ENCODE results near the gene LDOC1. TPM values are rescaled to one million over a fixed set of nuclear protein-coding genes. Genes with fewer than 3 reads are reported as not detected.
"Not testable (repeated sequence)": the region's sequence is repeated elsewhere in the genome, so short reads cannot be mapped to it uniquely, and the experiment has no call there.

The LDOC1 gene
- 1.2 and 7.6 TPM in 2 replicates for total RNA-seq

DNA sequence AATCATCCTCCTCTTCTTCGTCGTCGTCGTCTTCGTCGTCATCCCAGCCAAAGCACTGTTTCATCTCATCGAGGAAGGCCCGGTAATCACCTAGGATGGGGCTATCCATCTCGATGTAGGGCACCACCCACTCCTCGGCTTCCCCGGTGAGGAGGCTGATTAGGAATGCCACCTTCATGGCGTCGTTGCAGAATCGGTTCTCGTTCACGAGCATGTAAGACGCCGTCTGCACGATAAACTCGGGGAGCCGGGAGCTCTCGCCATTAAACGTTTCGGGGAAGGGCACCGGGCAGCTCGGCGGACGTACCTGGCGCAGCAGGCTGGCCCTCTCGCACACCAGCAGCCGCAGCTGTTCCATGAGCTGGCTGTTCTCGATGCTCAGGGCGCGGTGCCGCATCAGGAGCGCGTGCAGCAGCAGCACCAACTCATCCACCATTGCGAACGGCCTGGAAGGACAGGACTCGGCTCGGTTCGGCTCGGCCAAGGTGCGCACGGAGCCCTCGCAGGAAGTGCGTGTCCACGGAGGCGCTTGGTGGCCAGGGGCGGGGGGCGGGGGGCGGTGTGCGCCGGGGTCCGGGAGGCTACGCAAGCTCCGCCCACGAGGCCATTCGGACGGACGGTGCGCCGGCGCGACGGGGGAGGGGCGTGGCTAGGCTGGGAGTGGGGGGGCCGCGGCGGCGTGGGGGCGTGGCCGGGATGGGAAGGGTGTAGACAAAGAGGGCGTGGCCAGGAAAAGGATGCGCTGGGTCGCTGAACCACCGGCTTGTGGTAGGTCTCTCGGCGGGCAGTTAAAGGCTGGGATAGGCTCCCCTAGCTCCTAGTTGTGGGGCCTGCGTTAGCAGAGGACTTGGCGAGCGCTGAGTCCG is at the start of gene LDOC1:
TSS of gene LDOC1 (minus strand) at position 544 of the 866 bp plus-strand sequence. CDS start at position 436, 108 bp downstream.
- DNase-seq (ENCODE audit: low read depth) = peak; percentile 33

DNA sequence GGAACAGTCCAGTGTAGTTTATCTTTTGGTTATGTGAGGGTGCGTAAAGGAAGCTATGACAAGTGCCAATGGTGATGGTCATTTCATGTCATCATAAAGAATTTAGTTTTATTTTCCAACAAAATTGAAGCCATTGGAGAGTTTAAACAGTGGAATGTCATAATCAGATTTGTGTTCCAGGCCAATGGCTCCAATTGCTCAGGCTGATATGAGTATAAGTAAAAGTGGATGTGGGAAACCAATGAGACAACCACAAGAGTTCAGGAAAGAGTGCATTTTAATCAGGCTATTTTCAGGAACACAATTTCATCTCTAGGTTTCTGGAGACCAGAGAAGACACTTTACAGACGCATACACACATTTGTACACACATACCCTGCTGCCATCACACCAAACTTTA is 44.7 kb upstream of the LDOC1 start:
- peak; percentile 7 for DNase-seq (ENCODE audit: low read depth)

DNA sequence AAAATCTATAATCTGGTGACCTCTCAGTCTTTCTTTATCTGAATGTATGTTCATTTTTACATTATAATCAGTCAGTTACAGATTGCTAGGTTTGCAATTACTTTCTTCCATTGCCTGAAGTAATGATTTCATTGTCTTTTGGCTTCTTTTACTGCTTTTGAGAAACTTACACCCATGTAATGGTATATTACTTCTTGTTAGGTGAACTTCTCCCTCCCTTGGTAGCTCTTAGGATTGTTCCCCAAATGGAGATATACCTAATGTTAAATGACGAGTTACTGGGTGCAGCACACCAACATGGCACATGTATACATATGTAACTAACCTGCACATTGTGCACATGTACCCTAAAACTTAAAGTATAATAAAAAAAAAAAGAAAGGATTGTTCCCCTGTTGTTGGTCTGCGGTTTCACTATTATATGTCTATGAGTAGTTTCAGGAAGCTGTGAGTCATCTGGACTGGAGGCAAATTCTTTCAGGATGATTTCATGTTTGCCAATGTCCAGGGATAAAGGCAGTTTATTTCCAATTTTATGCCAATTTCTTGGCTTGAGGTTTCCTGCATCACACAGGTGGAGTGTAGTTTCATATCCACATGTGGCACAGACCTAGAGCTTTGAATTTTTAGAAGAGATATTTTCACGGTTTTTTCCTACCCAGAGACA is 43.5 kb upstream of the LDOC1 start:
- peak; percentile 91 for DNase-seq (ENCODE audit: low read depth)

DNA sequence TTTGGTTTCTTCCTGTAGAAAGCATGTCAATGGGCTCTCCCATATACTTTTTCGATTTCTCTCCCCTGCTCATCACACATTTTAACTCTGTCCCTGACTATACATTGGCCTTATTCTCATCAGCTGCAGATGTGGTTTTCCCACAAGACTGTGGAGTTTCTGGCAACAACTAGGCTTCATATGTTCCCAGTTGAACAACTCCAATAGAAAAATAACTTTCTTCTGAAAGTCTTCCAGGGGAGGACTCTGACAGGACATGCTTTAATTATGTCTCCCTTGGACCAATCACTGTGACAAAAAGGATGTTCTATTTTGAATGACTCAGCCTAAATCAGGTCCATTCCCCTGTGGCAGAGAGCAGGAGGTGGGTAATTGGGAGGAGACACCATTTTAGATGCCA is 37.3 kb upstream of the LDOC1 start:
- no peak for DNase-seq (ENCODE audit: low read depth)

DNA sequence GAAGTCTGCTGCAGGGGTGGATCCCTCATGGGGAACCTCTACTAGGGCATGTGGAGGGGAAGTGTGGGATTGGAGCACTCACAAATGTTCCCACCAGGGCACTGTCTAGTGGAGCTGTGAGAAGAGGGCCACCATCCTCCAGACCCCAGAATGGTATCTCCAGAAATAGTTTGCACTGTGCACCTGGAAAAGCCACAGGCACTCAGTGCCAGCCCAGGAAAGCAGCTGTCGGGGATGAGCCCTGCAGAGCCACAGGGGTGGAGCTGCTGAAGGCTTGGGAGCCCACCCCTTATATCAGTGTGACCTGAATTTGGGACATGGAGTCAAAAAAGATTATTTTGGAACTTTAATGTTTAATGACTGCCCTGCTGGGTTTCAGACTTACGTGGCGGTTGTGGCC is 25.0 kb upstream of the LDOC1 start:
- DNase-seq (ENCODE audit: low read depth) = no peak

DNA sequence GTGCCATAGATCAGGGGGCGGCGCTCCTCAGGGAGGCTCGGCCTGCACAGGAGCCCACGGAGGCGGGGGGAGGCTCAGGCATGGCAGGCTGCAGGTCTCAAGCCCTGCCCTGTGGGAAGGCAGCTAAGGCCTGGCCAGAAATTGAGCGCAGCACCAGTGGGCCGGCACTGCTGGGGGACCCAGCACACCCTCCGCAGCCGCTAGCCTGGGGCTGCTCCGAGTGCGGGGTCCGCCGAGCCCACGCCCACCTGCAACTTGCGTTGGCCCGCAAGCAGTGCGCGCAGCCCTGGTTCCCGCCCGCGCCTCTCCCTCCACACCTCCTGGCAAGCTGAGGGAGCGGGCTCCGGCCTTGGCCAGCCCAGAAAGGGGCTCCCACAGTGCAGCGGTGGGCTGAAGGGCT is 11.6 kb upstream of the LDOC1 start:
- DNase-seq (ENCODE audit: low read depth) = not testable (repeated sequence)

DNA sequence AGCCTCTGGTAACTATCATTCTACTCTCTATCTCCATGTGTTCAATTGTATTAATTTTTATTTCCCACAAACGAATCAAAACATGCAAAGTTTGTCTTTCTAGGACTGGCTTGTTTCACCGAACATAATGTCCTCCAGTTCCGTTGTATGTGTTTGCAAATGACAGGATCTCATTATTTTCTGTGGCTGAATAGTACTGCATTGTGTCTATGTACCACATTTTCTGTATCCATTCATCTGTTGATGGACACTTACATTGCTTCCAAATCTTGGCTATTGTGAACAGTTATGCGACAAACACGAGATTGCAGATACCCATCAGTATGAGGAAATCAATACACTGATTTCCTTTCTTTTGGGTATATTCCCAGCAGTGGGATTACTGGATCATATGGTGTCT is 8.4 kb upstream of the LDOC1 start:
- no peak for DNase-seq (ENCODE audit: low read depth)

DNA sequence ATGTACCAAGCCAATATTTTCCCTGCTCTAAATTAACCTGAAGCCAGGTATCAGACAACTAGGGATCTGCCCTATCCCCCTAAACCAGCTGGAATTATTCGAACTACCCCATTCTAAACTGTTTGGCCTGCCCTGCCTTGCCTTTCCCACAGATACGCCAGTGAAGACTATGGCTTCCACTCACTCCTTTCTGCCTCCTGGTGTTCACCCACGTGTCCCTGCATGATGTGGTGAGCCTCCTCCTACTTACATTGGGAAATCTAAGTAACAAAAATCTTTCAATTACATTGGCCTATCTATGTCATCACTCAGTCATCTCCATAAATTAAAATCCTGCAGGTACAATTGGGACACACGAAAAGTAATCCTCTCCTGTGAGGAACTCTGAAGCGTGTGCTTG is 6.1 kb upstream of the LDOC1 start:
- no peak for DNase-seq (ENCODE audit: low read depth)

DNA sequence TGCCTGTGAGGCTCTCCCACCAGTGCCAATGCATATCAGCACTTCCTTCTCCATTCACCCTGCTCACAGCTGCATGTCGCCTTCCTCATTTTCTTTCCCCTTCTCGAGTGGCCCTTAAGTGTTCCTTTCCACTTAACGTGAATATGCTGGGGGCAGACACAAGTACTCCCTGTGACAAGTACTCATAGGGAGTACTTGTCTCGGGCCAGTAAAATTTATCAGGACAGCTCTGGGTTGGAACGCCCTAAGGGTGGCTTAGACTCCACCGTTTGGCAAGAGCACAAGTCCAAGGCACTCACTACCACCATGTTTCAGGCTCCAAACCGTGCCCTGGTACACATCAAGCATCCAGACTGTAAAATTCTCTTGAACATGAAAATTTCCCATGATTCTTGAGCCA is 3.9 kb upstream of the LDOC1 start:
- DNase-seq (ENCODE audit: low read depth) = no peak

DNA sequence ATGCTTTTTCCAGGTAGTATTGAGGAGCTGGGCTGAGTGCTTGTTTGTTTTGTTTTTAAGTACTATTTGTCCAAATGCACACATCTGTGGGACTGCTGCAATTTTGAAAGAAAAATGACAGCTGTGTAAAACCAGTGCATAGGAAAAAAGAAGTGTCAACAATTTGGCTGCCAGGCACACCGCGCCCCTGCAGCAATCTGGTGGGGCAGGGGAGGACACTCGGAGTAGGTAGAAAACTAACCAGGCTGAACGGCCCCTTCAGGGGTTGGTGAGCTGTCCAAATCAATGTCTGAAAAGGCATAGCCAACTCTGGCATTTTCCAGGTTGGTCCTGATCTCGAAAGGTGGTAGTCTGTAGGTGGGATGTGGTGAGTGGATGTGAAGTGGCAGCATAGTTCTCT is 1.1 kb downstream of the LDOC1 start:
- DNase-seq (ENCODE audit: low read depth) = no peak

DNA sequence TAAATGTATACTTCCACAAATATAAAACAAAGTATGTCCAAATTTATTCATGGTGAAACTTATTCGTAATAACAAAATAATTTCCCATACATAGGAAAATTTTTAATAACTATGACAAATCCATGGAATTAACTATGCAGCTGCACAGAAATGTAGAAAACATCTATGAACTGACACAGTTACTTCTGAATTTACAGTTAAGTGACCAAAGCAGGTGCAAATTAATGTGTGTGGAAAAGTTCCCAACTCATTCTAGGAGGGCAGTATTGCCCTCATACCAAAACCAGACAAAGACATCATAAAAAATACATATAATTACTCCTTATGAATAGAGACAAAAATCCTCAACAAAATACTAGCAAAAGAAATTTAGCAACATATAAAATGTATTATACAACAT is 12.5 kb downstream of the LDOC1 start:
- no peak for DNase-seq (ENCODE audit: low read depth)

DNA sequence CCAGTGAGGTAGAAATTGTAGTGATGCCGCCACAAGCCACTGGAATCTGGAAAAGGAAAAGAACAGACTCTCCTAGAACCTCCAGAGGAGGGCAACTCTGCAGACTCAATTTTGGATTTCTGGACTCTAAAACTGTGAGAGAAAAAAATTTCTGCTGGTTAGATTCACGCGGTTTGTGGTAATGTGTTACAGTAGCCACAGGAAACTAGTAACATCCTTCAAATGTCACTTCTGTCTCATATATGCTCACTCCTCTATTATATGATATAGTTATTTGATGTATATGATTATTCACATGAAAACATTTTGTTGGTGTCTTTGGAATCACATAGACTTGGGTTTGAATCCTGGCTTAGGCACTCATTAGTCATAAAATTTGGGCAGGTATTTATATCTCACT is 18.8 kb downstream of the LDOC1 start:
- DNase-seq (ENCODE audit: low read depth) = no peak

DNA sequence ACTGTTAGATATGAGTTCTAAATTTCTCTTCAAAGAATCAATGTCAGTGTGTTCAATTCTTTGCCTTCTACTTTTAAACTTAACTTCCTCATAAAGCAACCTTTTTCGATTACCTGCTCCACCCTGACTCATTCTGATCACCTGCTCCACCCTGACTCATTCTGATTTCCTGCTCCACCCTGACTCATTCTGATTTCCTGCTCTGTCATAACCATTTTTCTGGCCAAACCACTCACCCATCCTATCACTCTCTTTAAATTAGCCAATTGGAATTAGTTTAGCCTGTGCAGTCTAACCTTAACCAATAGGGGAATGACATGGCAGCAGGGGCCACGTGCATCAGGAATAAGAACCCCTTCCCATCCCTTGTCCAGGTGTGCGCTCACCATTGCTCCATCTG is 21.7 kb downstream of the LDOC1 start:
- DNase-seq (ENCODE audit: low read depth) = peak; percentile 1

DNA sequence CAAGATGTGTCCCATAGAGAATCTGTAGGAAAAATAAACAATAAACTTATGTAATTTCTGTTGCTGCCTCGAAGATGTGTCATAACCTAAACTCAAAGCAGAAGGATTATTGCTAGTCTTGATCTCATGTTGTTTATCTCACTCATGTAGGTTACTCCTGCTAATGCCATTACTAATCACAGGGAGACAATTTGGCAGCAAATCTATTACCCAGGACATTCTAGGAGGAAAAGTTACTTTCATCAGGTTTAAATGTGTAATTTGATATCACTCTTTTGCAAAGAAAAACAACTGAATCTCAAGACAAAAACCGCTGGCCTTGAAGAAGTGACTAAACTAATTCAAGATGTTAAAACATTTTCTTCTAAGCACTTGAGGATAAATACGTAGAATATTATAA is 34.0 kb downstream of the LDOC1 start:
- DNase-seq (ENCODE audit: low read depth) = no peak

DNA sequence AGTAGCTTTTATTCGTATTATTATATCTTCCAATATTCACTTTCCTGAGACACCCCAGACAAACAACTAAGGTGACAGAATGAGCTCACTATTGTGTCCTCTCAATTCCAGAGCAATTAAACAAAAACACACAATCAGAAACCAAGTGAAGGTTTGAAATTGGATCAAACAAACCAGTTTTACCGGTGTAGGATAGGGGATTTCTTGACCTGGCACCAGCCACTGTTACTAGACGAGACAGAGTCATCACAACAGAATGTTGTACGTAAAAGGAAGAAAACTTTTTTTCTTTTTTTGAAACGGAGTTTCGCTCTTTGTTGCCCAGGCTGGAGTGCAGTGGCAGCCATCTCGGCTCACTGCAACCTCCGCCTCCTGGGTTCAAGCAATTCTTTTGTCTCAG is 43.7 kb downstream of the LDOC1 start:
- no peak for DNase-seq (ENCODE audit: low read depth)

DNA sequence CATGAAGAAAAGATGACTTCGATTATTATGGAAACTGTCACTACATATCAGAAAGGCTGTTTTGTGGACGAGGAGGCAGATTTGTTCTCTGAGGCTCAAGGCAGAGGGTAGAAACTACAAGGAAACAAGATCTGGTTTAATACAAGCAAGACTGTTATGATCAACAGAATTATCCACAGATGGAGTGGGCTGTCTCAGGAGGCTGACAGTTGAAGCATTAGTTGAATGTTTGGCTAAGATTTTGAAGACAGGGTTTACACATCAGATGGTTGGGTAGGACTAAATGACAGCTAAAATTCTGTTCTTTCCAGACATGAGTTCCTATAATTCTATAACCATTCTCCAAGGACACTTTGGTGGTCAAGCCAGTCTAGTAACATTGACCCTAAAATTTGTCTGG is 49.8 kb downstream of the LDOC1 start:
- no peak for DNase-seq (ENCODE audit: low read depth)

Other genes starting within 250 kb of the LDOC1 start
- gene SPANXB1, start 174.5 kb downstream of the LDOC1 start, total RNA-seq = not detected in 2 replicates
- not detected in 2 replicates for gene SPANXC, start 65.4 kb upstream of the LDOC1 start, total RNA-seq